Kidney (tissue), 14 donors: ENCODE results near the gene ULBP2. TPM values are rescaled to one million over a fixed set of nuclear protein-coding genes. Genes with fewer than 3 reads are reported as not detected.
"Not testable (repeated sequence)": the region's sequence is repeated elsewhere in the genome, so short reads cannot be mapped to it uniquely, and the experiment has no call there.

Experiments
- DNase-seq, 5 donors: peaks; one replicate each; pipeline ENCODE4 v3.0.0-alpha.2; 2013 to 2020
- FAIRE-seq: peaks from 2 replicates; lab custom pipeline; 2012; peaks lifted over from hg19 to GRCh38; lab: Jason Lieb, UNC
- H3K27ac ChIP-seq, 2 donors: one replicate each; pipeline ENCODE4 v1.7.0; 2013; ENCODE audit warnings: low read depth in 2 of 2, low read length in 2 of 2, inconsistent platforms in 1 of 2
- H3K27me3 ChIP-seq: one replicate; pipeline ENCODE4 v1.7.1; 2013; ENCODE audit warnings: low read length, inconsistent platforms; ENCODE audit not compliant: control insufficient read depth, insufficient read depth
- H3K36me3 ChIP-seq, 3 donors: one replicate each; pipeline versions ENCODE4 v1.7.0 to v1.7.1; 2013; ENCODE audit warnings: low read length in 3 of 3, control low read depth in 1 of 3, inconsistent platforms in 1 of 3; ENCODE audit not compliant: insufficient read depth in 3 of 3, control insufficient read depth in 2 of 3
- H3K4me1 ChIP-seq, 3 donors: one replicate each; pipeline versions ENCODE4 v1.7.0 to v1.7.1; 2013; ENCODE audit warnings: low read length in 3 of 3, inconsistent platforms in 1 of 3, low read depth in 1 of 3; ENCODE audit not compliant: control insufficient read depth in 2 of 3, insufficient read depth in 2 of 3
- H3K4me3 ChIP-seq, 3 donors: one replicate each; pipeline versions ENCODE4 v1.7.0 to v1.8.1; 2013; ENCODE audit warnings: low read length in 3 of 3, control low read depth in 1 of 3, inconsistent platforms in 1 of 3
- H3K9ac ChIP-seq, 3 donors: one replicate each; pipeline versions ENCODE4 v1.7.0 to v1.7.1; 2013; ENCODE audit warnings: low read length in 3 of 3, control low read depth in 1 of 3, inconsistent platforms in 1 of 3
- H3K9me3 ChIP-seq, 3 donors: one replicate each; pipeline versions ENCODE4 v1.7.0 to v1.7.1; 2013; ENCODE audit warnings: low read length in 3 of 3, control low read depth in 1 of 3, inconsistent platforms in 1 of 3; ENCODE audit not compliant: control insufficient read depth in 2 of 3, insufficient read depth in 1 of 3
- CTCF ChIP-seq: IDR thresholded peaks from 3 replicates; pipeline ENCODE4 v1.5.1; 2012; ENCODE audit warnings: mild to moderate bottlenecking, moderate library complexity, borderline replicate concordance; ENCODE audit not compliant: insufficient read depth; ENCODE audit errors: extremely low read depth
- intact Hi-C: fragments of 100-400 bp; cut with DNase I; formaldehyde crosslinking; loops from one replicate; pipeline ENCODE4 v1.11.1; 2022
- polyA plus RNA-seq: library from polyadenylated mRNA; stranded (reverse); fragments of 350-450 nt; fragmentation: Illumina TruSeq; extraction: RNeasy Lipid Tissue Mini Kit (QIAGEN cat#74804); gene quantifications from one replicate; pipeline ENCODE4 v1.2.3, GENCODE V29; 2014; ENCODE audit warnings: low read depth, low replicate concordance; ENCODE audit not compliant: insufficient read depth
- total RNA-seq: library from RNA; stranded (reverse); fragmentation: NEBNext Ultra II Directional; extraction: Animal tissue kit (Norgen Biotek cat#: 25700); gene quantifications from one replicate; pipeline ENCODE4 v1.2.1, GENCODE V29; 2021
- donor health status: control.
- donor health status: control.
- donor health status: control.
- donor health status: control.
- donor health status: control.
- donor health status: DM: yes; HTN: yes; CAD: no.
- donor health status: Normal renal cell carcinoma (clear cell type).

ULBP2 gene
- total and polyA plus RNA-seq, 2 donors from 2014 or later, result 1.3 to 2.5 TPM

DNA sequence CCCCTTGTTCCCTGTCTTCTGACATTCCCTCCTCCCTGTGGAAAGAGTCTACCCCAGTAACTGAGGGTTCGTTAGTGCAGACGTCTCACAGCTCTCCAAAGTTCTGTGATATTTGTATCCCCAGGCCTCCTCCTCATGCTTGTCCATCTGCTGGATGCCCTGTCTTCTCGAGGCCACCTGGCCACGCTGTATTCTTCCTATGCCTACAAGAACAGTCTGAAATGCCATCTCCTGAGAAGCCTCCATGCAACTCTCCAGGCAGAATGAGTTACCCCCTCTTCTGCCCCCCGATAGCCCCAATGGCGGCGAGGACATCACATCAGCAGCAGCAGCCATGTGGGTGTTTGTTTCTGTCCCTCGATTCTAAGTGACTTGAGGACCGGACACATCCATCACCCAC lies 9.3 kb downstream of the ULBP2 start:
- Histone ChIP-seq H3K9ac (no peak overlapping the region), H3K4me3 (no peak overlapping the region), H3K9me3 (no peaks in the 10 kb centered on the region), H3K36me3 (no peaks in the 10 kb centered on the region), H3K27me3 (peaks cover 41% of the 10 kb centered on the region), H3K27ac (no peak overlapping the region), H3K4me1 (no peaks in the 10 kb centered on the region)
- DNase-seq (no peak), FAIRE-seq (no peak)
- TF ChIP-seq CTCF, result no peak
- intact Hi-C loops, result no loop called here

GRCh38 chr6:149951626-149952025 lies 9.8 kb downstream of the ULBP2 start:
- H3K27ac ChIP-seq, result no peak overlapping the region
- no peak overlapping the region for H3K9ac ChIP-seq
- TF ChIP-seq CTCF, result no peak
- intact Hi-C loops, result no loop called here
- H3K27me3 ChIP-seq, result peaks cover 44% of the 10 kb centered on the region
- H3K4me1 ChIP-seq, result no peaks in the 10 kb centered on the region
- no peak for FAIRE-seq
- no peak for DNase-seq
- H3K4me3 ChIP-seq, result no peak overlapping the region
- no peaks in the 10 kb centered on the region for H3K9me3 ChIP-seq
- H3K36me3 ChIP-seq, result no peaks in the 10 kb centered on the region

- intact Hi-C loops, result not testable (repeated sequence)
Measured at GRCh38 chr6:149953390-149953789, 11.6 kb downstream of the ULBP2 start.

GRCh38 chr6:149953934-149954327 lies 12.1 kb downstream of the ULBP2 start:
- H3K4me3 ChIP-seq, H3K36me3 ChIP-seq, H3K9ac ChIP-seq, intact Hi-C loops, DNase-seq, FAIRE-seq, H3K27ac ChIP-seq, H3K4me1 ChIP-seq, H3K9me3 ChIP-seq: not testable (repeated sequence)
- peaks cover 51% of the 10 kb centered on the region for H3K27me3 ChIP-seq

More at GRCh38 chr6:149953390-149953789, 11.6 kb downstream of the ULBP2 start:
- H3K9me3 ChIP-seq, H3K4me1 ChIP-seq, H3K4me3 ChIP-seq, H3K9ac ChIP-seq, H3K36me3 ChIP-seq, FAIRE-seq, H3K27ac ChIP-seq: not testable (repeated sequence)
- peaks cover 51% of the 10 kb centered on the region for H3K27me3 ChIP-seq
- peak in 1 of 5 donors; percentile 5 for DNase-seq

DNA sequence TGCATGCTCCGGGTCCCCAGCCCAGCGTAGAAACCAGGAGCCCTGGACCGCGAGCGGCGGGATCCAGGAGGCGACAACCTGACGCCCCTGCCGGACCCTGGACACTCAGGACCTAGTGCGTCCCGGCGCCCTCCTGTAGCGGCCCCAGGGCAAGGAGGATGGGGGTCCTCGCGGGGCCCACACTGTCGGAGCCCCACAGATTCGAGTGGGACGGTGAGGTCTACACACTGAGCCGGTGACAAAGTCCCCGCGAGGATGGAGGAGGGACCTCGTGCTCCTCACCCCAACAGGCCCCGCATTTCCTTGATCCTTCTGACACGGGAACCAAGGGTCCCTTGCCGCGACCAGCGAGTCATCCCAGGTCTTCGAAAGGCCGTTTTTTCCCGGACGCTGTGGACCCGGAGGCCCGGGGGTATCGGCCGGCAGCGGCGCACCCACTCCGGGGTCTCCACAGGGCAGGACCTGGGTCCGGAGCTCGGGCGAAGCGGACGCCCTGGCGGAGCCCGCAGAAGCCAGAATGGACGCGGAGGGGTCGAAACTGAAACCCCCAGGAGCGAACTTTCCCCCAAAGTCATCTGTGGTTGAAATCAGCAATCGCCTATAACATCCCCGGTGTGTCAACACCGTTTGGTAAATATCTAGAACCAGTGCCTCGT lies 12.6 kb downstream of the ULBP2 start:
- FAIRE-seq, intact Hi-C loops, H3K9me3 ChIP-seq, H3K36me3 ChIP-seq, H3K4me1 ChIP-seq, H3K4me3 ChIP-seq, H3K9ac ChIP-seq, H3K27ac ChIP-seq: not testable (repeated sequence)
- peaks cover 52% of the 10 kb centered on the region for H3K27me3 ChIP-seq
- peak in 1 of 5 donors; percentile 7 for DNase-seq

DNA sequence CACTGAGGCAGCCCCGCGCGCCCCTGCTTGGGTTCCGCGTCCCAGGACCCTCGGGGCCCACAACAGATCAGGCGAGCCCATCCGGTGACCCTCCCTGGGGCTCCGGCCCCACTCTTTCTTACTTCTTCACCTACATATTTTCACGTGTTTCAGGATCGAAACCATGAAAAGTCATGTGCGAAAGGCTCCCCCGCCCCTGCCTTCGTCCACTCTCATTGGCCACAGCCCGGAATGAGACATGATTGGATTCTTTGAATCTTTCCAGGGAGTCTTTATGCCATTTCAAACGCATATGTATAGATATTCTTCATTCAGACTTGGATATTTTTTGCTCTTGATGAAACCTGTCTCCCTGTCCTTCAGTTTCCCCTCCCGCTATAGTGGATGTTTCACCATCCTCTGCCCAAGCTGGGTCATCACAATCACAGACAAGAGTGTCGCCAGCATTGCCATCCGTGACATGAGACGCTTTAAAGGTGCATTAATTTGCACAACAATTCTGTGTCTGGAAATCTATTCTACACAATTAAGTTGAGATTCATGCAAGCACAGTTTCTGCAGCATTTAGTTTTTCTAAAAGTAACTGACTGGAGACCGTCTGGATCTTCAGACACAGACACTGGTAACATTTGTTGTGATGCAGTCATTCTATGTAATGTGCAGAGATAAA lies 13.3 kb downstream of the ULBP2 start:
- intact Hi-C loops, H3K36me3 ChIP-seq, FAIRE-seq, H3K4me3 ChIP-seq, H3K9ac ChIP-seq, H3K9me3 ChIP-seq, H3K4me1 ChIP-seq, H3K27ac ChIP-seq: not testable (repeated sequence)
- DNase-seq, result peak in 1 of 5 donors; percentile 5
- H3K27me3 ChIP-seq, result peaks cover 52% of the 10 kb centered on the region
